HL-60 (cell line): ENCODE data around the gene PRRG2.

Source experiments
- DNase-seq, 2 experiments: peaks; one replicate each; pipeline ENCODE4 v3.0.0-alpha.2; 2010 to 2020; ENCODE audit warnings: low read depth in 1 of 2, low spot score in 1 of 2
- H3K27ac ChIP-seq: fragments of 250-450 bp; sonication (Bioruptor Pico); replicated peaks from 2 replicates; pipeline ENCODE4 v1.5.1; 2020; ENCODE audit warnings: mild to moderate bottlenecking, moderate library complexity
- H3K27me3 ChIP-seq: fragments of 250-450 bp; sonication (Bioruptor Pico); 2 replicates; pipeline ENCODE4 v1.5.1; 2021; ENCODE audit warnings: mild to moderate bottlenecking, moderate library complexity; ENCODE audit not compliant: insufficient read depth, poor library complexity, severe bottlenecking
- H3K4me3 ChIP-seq: replicated peaks from 2 replicates; pipeline ENCODE4 v1.5.1; 2011; ENCODE audit warnings: mild to moderate bottlenecking, control low read depth, low read length; ENCODE audit not compliant: insufficient read depth
- GABPA ChIP-seq: IDR thresholded peaks from 2 replicates; pipeline ENCODE4 v1.6.1; 2012; ENCODE audit warnings: low read depth
- POLR2AphosphoS5 ChIP-seq: IDR thresholded peaks from 2 replicates; pipeline ENCODE4 v1.6.1; 2012; ENCODE audit warnings: low read depth
- SPI1 ChIP-seq: IDR thresholded peaks from 2 replicates; pipeline ENCODE4 v1.6.1; 2012; ENCODE audit warnings: low read depth, mild to moderate bottlenecking, borderline replicate concordance
- TF ChIP-seq, protein P1 (sequence below): IDR thresholded peaks from 2 replicates; pipeline ENCODE4 v1.6.1; 2012; ENCODE audit warnings: low read depth; ENCODE audit not compliant: insufficient replicate concordance
- TF ChIP-seq, protein P2 (sequence below): IDR thresholded peaks from one replicate; pipeline ENCODE4 v1.5.1; 2011; ENCODE audit warnings: low read length, control low read depth, inconsistent platforms; ENCODE audit not compliant: insufficient read depth

PRRG2 gene

DNA sequence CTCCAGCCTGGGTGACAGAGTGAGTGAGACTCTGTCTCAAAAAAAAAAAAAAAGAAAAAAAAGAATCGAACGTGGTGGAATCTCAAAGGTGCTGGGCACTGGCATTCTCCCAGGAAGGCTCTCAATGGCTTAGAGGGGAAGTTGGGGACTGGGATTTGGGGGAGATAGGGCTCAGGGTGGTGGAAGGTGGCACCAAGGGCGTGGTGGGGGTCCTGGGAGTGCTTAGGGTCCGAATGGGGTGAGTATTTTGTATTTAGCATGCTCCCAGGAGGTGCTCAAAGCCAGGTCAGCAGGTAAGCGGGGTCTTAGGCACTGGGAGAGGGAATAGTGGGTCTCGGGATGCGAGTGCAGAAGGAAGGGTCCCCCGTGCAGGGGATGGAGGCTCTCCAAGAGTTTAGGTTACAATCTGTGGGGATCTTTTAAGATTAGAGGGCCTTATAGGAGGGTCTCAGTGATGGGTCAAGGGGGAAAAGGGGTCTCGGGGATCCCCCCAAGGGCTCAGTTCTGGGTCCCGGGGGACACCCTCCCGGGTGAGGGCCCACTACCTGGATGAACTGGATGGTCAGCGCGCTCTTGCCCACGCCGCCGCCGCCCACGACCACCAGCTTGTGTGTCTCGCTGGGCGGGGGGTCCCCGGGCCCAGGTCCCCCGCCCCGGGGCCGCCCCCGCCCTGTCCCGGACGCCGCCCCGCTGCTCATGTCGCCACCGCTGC lies 58.4 kb downstream of the PRRG2 start:
- no peaks in the 10 kb centered on the region for H3K27me3 ChIP-seq
- no peak overlapping the region for H3K27ac ChIP-seq
- no peak for DNase-seq
- peak overlapping the region; percentile 39 for H3K4me3 ChIP-seq
- TF ChIP-seq, protein P1, sequence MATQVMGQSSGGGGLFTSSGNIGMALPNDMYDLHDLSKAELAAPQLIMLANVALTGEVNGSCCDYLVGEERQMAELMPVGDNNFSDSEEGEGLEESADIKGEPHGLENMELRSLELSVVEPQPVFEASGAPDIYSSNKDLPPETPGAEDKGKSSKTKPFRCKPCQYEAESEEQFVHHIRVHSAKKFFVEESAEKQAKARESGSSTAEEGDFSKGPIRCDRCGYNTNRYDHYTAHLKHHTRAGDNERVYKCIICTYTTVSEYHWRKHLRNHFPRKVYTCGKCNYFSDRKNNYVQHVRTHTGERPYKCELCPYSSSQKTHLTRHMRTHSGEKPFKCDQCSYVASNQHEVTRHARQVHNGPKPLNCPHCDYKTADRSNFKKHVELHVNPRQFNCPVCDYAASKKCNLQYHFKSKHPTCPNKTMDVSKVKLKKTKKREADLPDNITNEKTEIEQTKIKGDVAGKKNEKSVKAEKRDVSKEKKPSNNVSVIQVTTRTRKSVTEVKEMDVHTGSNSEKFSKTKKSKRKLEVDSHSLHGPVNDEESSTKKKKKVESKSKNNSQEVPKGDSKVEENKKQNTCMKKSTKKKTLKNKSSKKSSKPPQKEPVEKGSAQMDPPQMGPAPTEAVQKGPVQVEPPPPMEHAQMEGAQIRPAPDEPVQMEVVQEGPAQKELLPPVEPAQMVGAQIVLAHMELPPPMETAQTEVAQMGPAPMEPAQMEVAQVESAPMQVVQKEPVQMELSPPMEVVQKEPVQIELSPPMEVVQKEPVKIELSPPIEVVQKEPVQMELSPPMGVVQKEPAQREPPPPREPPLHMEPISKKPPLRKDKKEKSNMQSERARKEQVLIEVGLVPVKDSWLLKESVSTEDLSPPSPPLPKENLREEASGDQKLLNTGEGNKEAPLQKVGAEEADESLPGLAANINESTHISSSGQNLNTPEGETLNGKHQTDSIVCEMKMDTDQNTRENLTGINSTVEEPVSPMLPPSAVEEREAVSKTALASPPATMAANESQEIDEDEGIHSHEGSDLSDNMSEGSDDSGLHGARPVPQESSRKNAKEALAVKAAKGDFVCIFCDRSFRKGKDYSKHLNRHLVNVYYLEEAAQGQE = no peak
- TF ChIP-seq GABPA (no peak), SPI1 (no peak), POLR2AphosphoS5 (no peak)
- TF ChIP-seq, protein P2, sequence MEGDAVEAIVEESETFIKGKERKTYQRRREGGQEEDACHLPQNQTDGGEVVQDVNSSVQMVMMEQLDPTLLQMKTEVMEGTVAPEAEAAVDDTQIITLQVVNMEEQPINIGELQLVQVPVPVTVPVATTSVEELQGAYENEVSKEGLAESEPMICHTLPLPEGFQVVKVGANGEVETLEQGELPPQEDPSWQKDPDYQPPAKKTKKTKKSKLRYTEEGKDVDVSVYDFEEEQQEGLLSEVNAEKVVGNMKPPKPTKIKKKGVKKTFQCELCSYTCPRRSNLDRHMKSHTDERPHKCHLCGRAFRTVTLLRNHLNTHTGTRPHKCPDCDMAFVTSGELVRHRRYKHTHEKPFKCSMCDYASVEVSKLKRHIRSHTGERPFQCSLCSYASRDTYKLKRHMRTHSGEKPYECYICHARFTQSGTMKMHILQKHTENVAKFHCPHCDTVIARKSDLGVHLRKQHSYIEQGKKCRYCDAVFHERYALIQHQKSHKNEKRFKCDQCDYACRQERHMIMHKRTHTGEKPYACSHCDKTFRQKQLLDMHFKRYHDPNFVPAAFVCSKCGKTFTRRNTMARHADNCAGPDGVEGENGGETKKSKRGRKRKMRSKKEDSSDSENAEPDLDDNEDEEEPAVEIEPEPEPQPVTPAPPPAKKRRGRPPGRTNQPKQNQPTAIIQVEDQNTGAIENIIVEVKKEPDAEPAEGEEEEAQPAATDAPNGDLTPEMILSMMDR = no peak

DNA sequence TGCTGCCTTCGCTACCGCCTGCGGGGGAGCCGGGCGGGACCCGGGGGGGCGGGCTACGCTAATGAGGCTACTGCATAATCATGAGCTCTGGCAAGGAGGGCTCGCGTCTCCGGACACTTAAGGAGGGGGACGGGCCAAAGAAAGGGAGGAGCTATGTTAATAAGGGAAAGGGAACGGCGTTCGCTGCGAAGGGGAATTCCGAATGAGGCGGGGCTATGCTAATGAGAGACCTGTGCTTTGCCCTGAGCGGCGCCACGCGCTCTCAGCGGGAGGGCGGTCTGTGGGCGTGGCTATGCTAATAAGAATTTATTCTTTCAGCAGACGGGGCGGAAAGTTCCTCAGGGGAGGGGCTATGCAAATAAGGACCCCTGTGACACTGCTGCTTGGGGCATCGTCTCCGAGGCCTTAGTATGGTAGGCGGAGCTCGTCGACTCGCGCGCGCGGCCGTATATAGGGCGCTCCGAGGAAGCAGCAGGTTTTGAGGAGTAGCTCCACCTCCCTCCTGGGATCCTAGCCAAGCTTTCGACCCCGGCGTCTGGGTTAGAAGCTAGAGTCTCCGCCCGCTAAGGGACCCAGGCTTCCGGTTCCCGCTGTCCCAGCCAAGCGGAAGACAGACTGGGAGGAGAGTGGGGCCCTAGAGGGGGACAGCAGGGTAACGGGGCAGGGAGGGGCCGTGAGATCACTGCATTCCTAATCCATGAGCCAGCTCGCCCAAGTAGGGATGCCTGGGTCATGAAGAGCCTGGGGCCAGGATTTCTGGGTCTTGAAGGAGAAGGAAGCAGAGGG lies 59.2 kb downstream of the PRRG2 start, which contains the start of gene RRAS:
Gene RRAS, minus strand, starts transcription at position 31 of the 786 bp plus-strand sequence. CDS start 45 bp downstream, outside the sequence.
- peak within 1 kb of the TSS; percentile 54 for H3K4me3 ChIP-seq
- DNase-seq = peak; percentile 99 to 100

More for the DNA sequence above, 59.2 kb downstream of the PRRG2 start, which contains the start of gene RRAS:
- Histone ChIP-seq H3K27me3 (no peaks in the 10 kb centered on the region), H3K27ac (peak within 1 kb of the TSS; percentile 89)
- TF ChIP-seq, protein P2 = no peak
- TF ChIP-seq, protein P1 = no peak
- peak; percentile 81 for TF ChIP-seq POLR2AphosphoS5
- peak; percentile 73 for TF ChIP-seq GABPA
- 0 out of 2 replicates have a peak, but pooled peaks have one; percentile 1 for TF ChIP-seq SPI1
